ENCODE results near the gene CBLL2.

DNA sequence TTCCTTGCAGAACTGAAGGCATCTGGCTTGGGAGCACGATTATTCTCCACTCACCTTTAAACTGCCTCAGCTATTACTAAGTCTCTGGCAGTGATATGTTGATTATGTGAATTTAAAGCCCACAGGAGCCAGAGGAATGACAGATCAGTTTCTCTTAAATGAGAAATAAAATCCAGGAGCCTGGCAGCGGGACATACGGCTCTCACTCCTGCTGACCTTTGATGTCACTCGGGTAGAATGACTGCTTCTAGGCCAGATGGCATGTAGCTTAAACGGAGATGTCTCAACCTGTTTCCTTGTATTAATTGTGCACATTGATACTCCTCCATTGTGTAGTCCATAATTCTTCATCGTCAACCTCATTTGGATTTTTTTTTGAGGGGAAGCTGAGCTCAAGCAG lies 4.0 kb upstream of the CBLL2 start:
- TF ChIP-seq YY1 (IDR thresholded peaks at IDR 0.05; ENCODE audit: insufficient read depth, insufficient read length) (no peak), ZNF274 (IDR thresholded peaks at IDR 0.05; ENCODE audit: low read depth, low read length) (no peak), SUZ12 (IDR thresholded peaks at IDR 0.05; ENCODE audit: extremely low read depth, insufficient read depth, insufficient read length) (no peak)

All from NT2/D1 (cell line).